ENCODE measurements around the gene HEMGN. TPM values are rescaled to one million over a fixed set of nuclear protein-coding genes. Genes with fewer than 3 reads are reported as not detected.
"Not testable (repeated sequence)": the region's sequence is repeated elsewhere in the genome, so short reads cannot be mapped to it uniquely, and the experiment has no call there.

The HEMGN gene
- total RNA-seq, 1 experiment from 2014 or later, result not detected

DNA sequence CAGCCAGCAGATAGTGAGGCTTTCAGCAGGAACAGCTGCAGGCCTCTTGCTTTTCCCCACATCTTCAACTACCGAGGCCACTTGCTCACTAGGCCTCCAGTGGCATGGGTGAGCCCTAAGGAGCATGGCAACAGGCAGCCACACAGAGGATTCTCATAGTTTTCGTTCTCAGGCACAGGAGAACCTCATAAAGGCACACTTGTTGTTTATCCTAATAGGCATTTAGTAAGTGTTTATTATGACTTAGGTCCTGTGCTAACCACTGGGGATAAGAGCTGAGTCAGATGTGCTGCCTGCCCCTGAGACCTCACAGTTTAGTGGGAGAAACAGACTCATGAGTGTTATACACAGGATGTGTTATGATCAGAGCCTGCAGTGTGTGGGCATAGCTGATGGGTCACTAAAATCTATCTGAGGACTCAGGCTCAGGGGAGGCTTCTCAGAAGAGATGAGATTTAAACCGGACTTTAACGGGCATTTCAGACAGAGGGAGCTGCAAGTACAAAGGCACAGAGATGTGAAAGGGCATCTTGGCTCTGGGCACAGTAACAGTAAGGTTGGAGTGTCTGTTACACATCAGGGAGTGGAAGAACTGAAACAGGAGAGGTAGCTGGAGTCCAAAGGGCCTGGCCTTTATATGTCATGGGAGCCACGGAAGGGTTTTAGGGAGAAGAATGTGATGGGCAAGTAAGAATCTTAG lies 21.0 kb upstream of the HEMGN start:
- H3K79me2 ChIP-seq (ENCODE audit: low read depth), result no peaks in the 10 kb centered on the region
- H3K9me2 ChIP-seq (ENCODE audit: insufficient read depth), result no peaks in the 10 kb centered on the region
- H3K4me3 ChIP-seq, result no peak overlapping the region
- no peaks in the 10 kb centered on the region for H4K20me1 ChIP-seq (ENCODE audit: insufficient read depth)
- no peaks in the 10 kb centered on the region for H3K27me3 ChIP-seq (ENCODE audit: insufficient read depth, low read depth)
- CTCF ChIA-PET, result no interaction called here
- H3F3A ChIP-seq (ENCODE audit: insufficient read depth, low read depth), result no peaks in the 10 kb centered on the region; the same call in 1 of the 2 replicates
- H3K9me3 ChIP-seq (ENCODE audit: insufficient read depth, low read depth), result no peaks in the 10 kb centered on the region; the same call in 1 of the 2 replicates
- H3K27ac ChIP-seq, result no peak overlapping the region
- no peak overlapping the region for H3K4me2 ChIP-seq
- intact Hi-C loops (cut with micrococcal nuclease; ENCODE audit: unreplicated experiment), result no loop called here
- no TSS peak for BruUV-seq (replicated peaks)
- no peak overlapping the region for H2AFZ ChIP-seq
- no peaks in the 10 kb centered on the region for H3K36me3 ChIP-seq (ENCODE audit: low read depth)
- H3K4me1 ChIP-seq (replicated peaks; ENCODE audit: insufficient read depth), result no peaks in the 10 kb centered on the region
- DNase-seq, result no peak
- POLR2A ChIA-PET (ENCODE audit: unreplicated experiment), result no interaction called here
- TF ChIP-seq, protein P1, sequence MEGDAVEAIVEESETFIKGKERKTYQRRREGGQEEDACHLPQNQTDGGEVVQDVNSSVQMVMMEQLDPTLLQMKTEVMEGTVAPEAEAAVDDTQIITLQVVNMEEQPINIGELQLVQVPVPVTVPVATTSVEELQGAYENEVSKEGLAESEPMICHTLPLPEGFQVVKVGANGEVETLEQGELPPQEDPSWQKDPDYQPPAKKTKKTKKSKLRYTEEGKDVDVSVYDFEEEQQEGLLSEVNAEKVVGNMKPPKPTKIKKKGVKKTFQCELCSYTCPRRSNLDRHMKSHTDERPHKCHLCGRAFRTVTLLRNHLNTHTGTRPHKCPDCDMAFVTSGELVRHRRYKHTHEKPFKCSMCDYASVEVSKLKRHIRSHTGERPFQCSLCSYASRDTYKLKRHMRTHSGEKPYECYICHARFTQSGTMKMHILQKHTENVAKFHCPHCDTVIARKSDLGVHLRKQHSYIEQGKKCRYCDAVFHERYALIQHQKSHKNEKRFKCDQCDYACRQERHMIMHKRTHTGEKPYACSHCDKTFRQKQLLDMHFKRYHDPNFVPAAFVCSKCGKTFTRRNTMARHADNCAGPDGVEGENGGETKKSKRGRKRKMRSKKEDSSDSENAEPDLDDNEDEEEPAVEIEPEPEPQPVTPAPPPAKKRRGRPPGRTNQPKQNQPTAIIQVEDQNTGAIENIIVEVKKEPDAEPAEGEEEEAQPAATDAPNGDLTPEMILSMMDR (conservative IDR thresholded peaks at IDR 0.05), result no peak
- TF ChIP-seq EZH2 (IDR thresholded peaks at IDR 0.05; ENCODE audit: low read depth), result no peak

GRCh38 chr9:97956331-97956730 lies 18.4 kb upstream of the HEMGN start:
- TF ChIP-seq EZH2 (IDR thresholded peaks at IDR 0.05; ENCODE audit: low read depth), result no peak
- TF ChIP-seq, protein P1 (conservative IDR thresholded peaks at IDR 0.05), result no peak
- H3F3A ChIP-seq (ENCODE audit: insufficient read depth, low read depth), result no peaks in the 10 kb centered on the region; the same call in 1 of the 2 replicates
- H3K9me3 ChIP-seq (ENCODE audit: insufficient read depth, low read depth), result no peaks in the 10 kb centered on the region; the same call in 1 of the 2 replicates
- DNase-seq, result no peak
- H3K4me3 ChIP-seq, result no peak overlapping the region
- H2AFZ ChIP-seq, result no peak overlapping the region
- no peaks in the 10 kb centered on the region for H3K27me3 ChIP-seq (ENCODE audit: insufficient read depth, low read depth)
- H3K27ac ChIP-seq, result no peak overlapping the region
- intact Hi-C loops (cut with micrococcal nuclease; ENCODE audit: unreplicated experiment), result no loop called here
- H3K9me2 ChIP-seq (ENCODE audit: insufficient read depth), result no peaks in the 10 kb centered on the region
- no peak overlapping the region for H3K4me2 ChIP-seq
- no peaks in the 10 kb centered on the region for H3K36me3 ChIP-seq (ENCODE audit: low read depth)
- POLR2A ChIA-PET (ENCODE audit: unreplicated experiment), result no interaction called here
- CTCF ChIA-PET, result no interaction called here
- no peaks in the 10 kb centered on the region for H3K79me2 ChIP-seq (ENCODE audit: low read depth)
- no peaks in the 10 kb centered on the region for H3K4me1 ChIP-seq (replicated peaks; ENCODE audit: insufficient read depth)
- H4K20me1 ChIP-seq (ENCODE audit: insufficient read depth), result no peaks in the 10 kb centered on the region
- no TSS peak for BruUV-seq (replicated peaks)

GRCh38 chr9:97954550-97954989 lies 16.6 kb upstream of the HEMGN start:
- CTCF ChIA-PET, result no interaction called here
- no peak for TF ChIP-seq EZH2 (IDR thresholded peaks at IDR 0.05; ENCODE audit: low read depth)
- TF ChIP-seq, protein P1 (conservative IDR thresholded peaks at IDR 0.05), result peak; percentile 73
- peaks cover 10% of the 10 kb centered on the region for H3K27me3 ChIP-seq (ENCODE audit: insufficient read depth, low read depth)

GRCh38 chr9:97950873-97951272 lies 12.9 kb upstream of the HEMGN start:
- H3K79me2 ChIP-seq (ENCODE audit: low read depth); H3K9me3 ChIP-seq (ENCODE audit: insufficient read depth, low read depth); H2AFZ ChIP-seq; POLR2A ChIA-PET (ENCODE audit: unreplicated experiment); H3K9me2 ChIP-seq (ENCODE audit: insufficient read depth); BruUV-seq (replicated peaks); H3K4me1 ChIP-seq (replicated peaks; ENCODE audit: insufficient read depth); DNase-seq; H4K20me1 ChIP-seq (ENCODE audit: insufficient read depth); H3K4me2 ChIP-seq; H3K4me3 ChIP-seq; H3F3A ChIP-seq (ENCODE audit: insufficient read depth, low read depth); intact Hi-C loops (cut with micrococcal nuclease; ENCODE audit: unreplicated experiment); H3K36me3 ChIP-seq (ENCODE audit: low read depth); H3K27ac ChIP-seq: not testable (repeated sequence)
- H3K27me3 ChIP-seq (ENCODE audit: insufficient read depth, low read depth), result peaks cover 26% of the 10 kb centered on the region
- CTCF ChIA-PET, result interaction anchor here (0.6 kb wide), 1 partner anchor 74 kb away, joined by 4 read pairs; no protein-coding TSS in a partner anchor

More at GRCh38 chr9:97954550-97954989, 16.6 kb upstream of the HEMGN start:
- Histone ChIP-seq H2AFZ (no peak overlapping the region), H3K4me2 (no peak overlapping the region), H3K36me3 (ENCODE audit: low read depth) (no peaks in the 10 kb centered on the region), H3K4me1 (replicated peaks; ENCODE audit: insufficient read depth) (no peaks in the 10 kb centered on the region), H3K9me2 (ENCODE audit: insufficient read depth) (no peaks in the 10 kb centered on the region), H3K27ac (no peak overlapping the region), H3F3A (ENCODE audit: insufficient read depth, low read depth) (no peaks in the 10 kb centered on the region; the same call in 1 of the 2 replicates), H3K9me3 (ENCODE audit: insufficient read depth, low read depth) (no peaks in the 10 kb centered on the region; the same call in 1 of the 2 replicates), H4K20me1 (ENCODE audit: insufficient read depth) (no peaks in the 10 kb centered on the region), H3K79me2 (ENCODE audit: low read depth) (no peaks in the 10 kb centered on the region), H3K4me3 (no peak overlapping the region)
- POLR2A ChIA-PET (ENCODE audit: unreplicated experiment), result no interaction called here
- peak; percentile 43 to 58 for DNase-seq
- intact Hi-C loops (cut with micrococcal nuclease; ENCODE audit: unreplicated experiment), result no loop called here
- no TSS peak for BruUV-seq (replicated peaks)

DNA sequence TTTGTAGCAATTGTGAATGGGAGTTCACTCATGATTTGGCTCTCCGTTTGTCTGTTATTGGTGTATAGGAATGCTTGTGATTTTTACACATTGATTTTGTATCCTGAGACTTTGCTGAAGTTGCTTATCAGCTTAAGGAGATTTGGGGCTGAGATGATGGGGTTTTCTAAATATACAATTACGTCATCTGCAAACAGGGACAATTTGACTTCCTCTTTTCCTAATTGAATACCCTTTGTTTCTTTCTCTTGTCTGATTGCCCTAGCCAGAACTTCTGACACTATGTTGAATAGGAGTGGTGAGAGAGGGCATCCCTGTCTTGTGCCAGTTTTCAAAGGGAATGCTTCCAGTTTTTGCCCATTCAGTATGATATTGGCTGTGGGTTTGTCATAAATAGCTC lies 9.1 kb upstream of the HEMGN start:
- POLR2A ChIA-PET (ENCODE audit: unreplicated experiment), result not testable (repeated sequence)

More for the DNA sequence above, 9.1 kb upstream of the HEMGN start:
- BruUV-seq (replicated peaks); H3K36me3 ChIP-seq (ENCODE audit: low read depth); H3F3A ChIP-seq (ENCODE audit: insufficient read depth, low read depth); H4K20me1 ChIP-seq (ENCODE audit: insufficient read depth); CTCF ChIA-PET; H3K4me1 ChIP-seq (replicated peaks; ENCODE audit: insufficient read depth); H3K79me2 ChIP-seq (ENCODE audit: low read depth); H3K9me2 ChIP-seq (ENCODE audit: insufficient read depth); H2AFZ ChIP-seq; H3K4me2 ChIP-seq; H3K27ac ChIP-seq; intact Hi-C loops (cut with micrococcal nuclease; ENCODE audit: unreplicated experiment); H3K4me3 ChIP-seq; H3K9me3 ChIP-seq (ENCODE audit: insufficient read depth, low read depth); DNase-seq: not testable (repeated sequence)
- H3K27me3 ChIP-seq (ENCODE audit: insufficient read depth, low read depth), result peaks cover 48% of the 10 kb centered on the region

Data from PC-9 (cell line).